HepG2 (cell line): ENCODE measurements around the gene TMEM143. TPM values are rescaled to one million over a fixed set of nuclear protein-coding genes. Genes with fewer than 3 reads are reported as not detected.

Experiments
- FOXJ3 ChIP-seq: sonication (generic); formaldehyde crosslinking; IDR thresholded peaks from 2 replicates; pipeline ENCODE4 v1.4.0; 2020; ENCODE audit warnings: missing genetic modification reagents, mild to moderate bottlenecking, borderline replicate concordance
- GMEB2 ChIP-seq: IDR thresholded peaks from 2 replicates; pipeline ENCODE4 v1.6.1; 2016; ENCODE audit warnings: missing biosample characterization, missing genetic modification reagents, low read depth
- HBP1 ChIP-seq: IDR thresholded peaks from 2 replicates; pipeline ENCODE4 v1.6.1; 2016; ENCODE audit warnings: low read depth, control low read depth
- KLF13 ChIP-seq: sonication (generic); formaldehyde crosslinking; IDR thresholded peaks from 2 replicates; pipeline ENCODE4 v1.4.0; 2020; ENCODE audit warnings: mild to moderate bottlenecking, missing genetic modification reagents
- POLR2AphosphoS2 ChIP-seq: IDR thresholded peaks from 2 replicates; pipeline ENCODE4 v1.6.1; 2011; ENCODE audit warnings: low read depth, low read length, improper control_type of control experiment
- RNF2 ChIP-seq: fragments of 450-650 bp; conservative IDR thresholded peaks from 2 replicates; pipeline ENCODE4 v1.6.1; 2016; ENCODE audit warnings: low read depth
- TRAFD1 ChIP-seq: sonication (generic); formaldehyde crosslinking; IDR thresholded peaks from 2 replicates; pipeline ENCODE4 v1.5.1; 2020; ENCODE audit warnings: missing genetic modification reagents, mild to moderate bottlenecking, borderline replicate concordance
- ZBTB2 ChIP-seq: sonication (generic); formaldehyde crosslinking; IDR thresholded peaks from 2 replicates; pipeline ENCODE4 v1.8.0; 2022; ENCODE audit warnings: low read depth, missing genetic modification reagents
- ZNF17 ChIP-seq: sonication (generic); formaldehyde crosslinking; IDR thresholded peaks from 2 replicates; pipeline ENCODE4 v1.5.0; 2020; ENCODE audit warnings: mild to moderate bottlenecking, missing genetic modification reagents
- ZNF343 ChIP-seq: sonication (generic); formaldehyde crosslinking; IDR thresholded peaks from 2 replicates; pipeline ENCODE4 v1.4.0; 2020; ENCODE audit warnings: mild to moderate bottlenecking, missing genetic modification reagents
- ZNF574 ChIP-seq: sonication (generic); formaldehyde crosslinking; IDR thresholded peaks from 2 replicates; pipeline ENCODE4 v1.4.0; 2020; ENCODE audit warnings: missing genetic modification reagents
- ZNF780A ChIP-seq: sonication (generic); formaldehyde crosslinking; IDR thresholded peaks from 2 replicates; pipeline ENCODE4 v1.8.0; 2022; ENCODE audit warnings: mild to moderate bottlenecking, missing genetic modification reagents, moderate library complexity
- ZNF781 ChIP-seq: sonication (generic); formaldehyde crosslinking; IDR thresholded peaks from 2 replicates; pipeline ENCODE4 v1.5.1; 2020; ENCODE audit warnings: borderline replicate concordance, mild to moderate bottlenecking, missing genetic modification reagents; ENCODE audit errors: not compliant biosample characterization
- ZNF792 ChIP-seq: IDR thresholded peaks from 2 replicates; pipeline ENCODE4 v1.6.1; 2016
- ZXDC ChIP-seq: sonication (generic); formaldehyde crosslinking; IDR thresholded peaks from 2 replicates; pipeline ENCODE4 v1.5.0; 2020; ENCODE audit warnings: mild to moderate bottlenecking, missing genetic modification reagents
- polyA plus RNA-seq, 8 experiments: library from polyadenylated mRNA; depleted of rRNA in 3 of 8; stranded (reverse) in 7 of 8; unstranded in 1 of 8; fragments of >200 nt; fragmentation: Illumina TruSeq in 4 of 8; extraction: Trizol in 4 of 8; gene quantifications; 2 replicates each; pipeline versions ENCODE4 v1.2.1 to v1.2.3, GENCODE V29; 2011 to 2016; ENCODE audit warnings: low read depth in 4 of 8, missing spikeins in 1 of 8, mixed read lengths in 1 of 8; ENCODE audit not compliant: insufficient read depth in 1 of 8
- total RNA-seq, 5 experiments: library from RNA; depleted of rRNA; stranded (reverse); fragments of >200 nt; fragmentation: Illumina TruSeq; extraction: Trizol; gene quantifications; 2 replicates each; pipeline ENCODE4 v1.2.3, GENCODE V29; 2016; ENCODE audit warnings: low read depth in 1 of 5

TMEM143 gene
- total and polyA plus RNA-seq, 2 of the 13 experiments (the other 11 are each of a cell fraction or from before 2014, with no cell fraction given), result 7.7 to 11.3 TPM

- no peak for TF ChIP-seq ZXDC (CRISPR knock-in tag)
- TF ChIP-seq ZNF792 (CRISPR knock-in tag), result no peak
- no peak for TF ChIP-seq KLF13
- no peak for TF ChIP-seq ZNF780A (CRISPR knock-in tag)
- no peak for TF ChIP-seq ZNF781 (CRISPR knock-in tag)
- TF ChIP-seq ZBTB2, result no peak
- TF ChIP-seq GMEB2 (CRISPR knock-in tag), result no peak
- no peak for TF ChIP-seq ZNF17 (CRISPR knock-in tag)
- TF ChIP-seq RNF2, result no peak
- no peak for TF ChIP-seq ZNF343 (CRISPR knock-in tag)
- TF ChIP-seq FOXJ3, result no peak
- TF ChIP-seq ZNF574 (CRISPR knock-in tag), result peak; percentile 72
- no peak for TF ChIP-seq POLR2AphosphoS2
- TF ChIP-seq HBP1 (CRISPR knock-in tag), result no peak
- no peak for TF ChIP-seq TRAFD1 (CRISPR knock-in tag)
Observed at GRCh38 chr19:48400018-48400742, 36.4 kb upstream of the TMEM143 start (continued).
